HEK293T (cell line): ENCODE measurements around the gene CUBN.

Experiments used
- CTBP1 ChIP-seq: fragments of 450-650 bp; IDR thresholded peaks from 2 replicates; pipeline ENCODE4 v1.6.1; 2016; ENCODE audit warnings: borderline replicate concordance
- ELF4 ChIP-seq: fragments of 450-650 bp; IDR thresholded peaks from 2 replicates; pipeline ENCODE4 v1.6.1; 2017; ENCODE audit warnings: antibody characterized with exemption
- FOXM1 ChIP-seq: fragments of 450-650 bp; IDR thresholded peaks from 2 replicates; pipeline ENCODE4 v1.6.1; 2017; ENCODE audit warnings: mild to moderate bottlenecking, borderline replicate concordance
- SP1 ChIP-seq: fragments of 450-650 bp; IDR thresholded peaks from 2 replicates; pipeline ENCODE4 v1.6.1; 2017
- SUZ12 ChIP-seq: fragments of 450-650 bp; IDR thresholded peaks from 2 replicates; pipeline ENCODE4 v1.6.1; 2016; ENCODE audit warnings: mild to moderate bottlenecking

- TF ChIP-seq SUZ12 = no peak
- TF ChIP-seq SP1 = no peak
- no peak for TF ChIP-seq CTBP1
- no peak for TF ChIP-seq FOXM1
- TF ChIP-seq ELF4 = no peak
These were observed 284.4 kb downstream of the CUBN start for GRCh38 chr10:16845248-16845647.
